ENCODE results near the gene HAPSTR1.

The HAPSTR1 gene

DNA sequence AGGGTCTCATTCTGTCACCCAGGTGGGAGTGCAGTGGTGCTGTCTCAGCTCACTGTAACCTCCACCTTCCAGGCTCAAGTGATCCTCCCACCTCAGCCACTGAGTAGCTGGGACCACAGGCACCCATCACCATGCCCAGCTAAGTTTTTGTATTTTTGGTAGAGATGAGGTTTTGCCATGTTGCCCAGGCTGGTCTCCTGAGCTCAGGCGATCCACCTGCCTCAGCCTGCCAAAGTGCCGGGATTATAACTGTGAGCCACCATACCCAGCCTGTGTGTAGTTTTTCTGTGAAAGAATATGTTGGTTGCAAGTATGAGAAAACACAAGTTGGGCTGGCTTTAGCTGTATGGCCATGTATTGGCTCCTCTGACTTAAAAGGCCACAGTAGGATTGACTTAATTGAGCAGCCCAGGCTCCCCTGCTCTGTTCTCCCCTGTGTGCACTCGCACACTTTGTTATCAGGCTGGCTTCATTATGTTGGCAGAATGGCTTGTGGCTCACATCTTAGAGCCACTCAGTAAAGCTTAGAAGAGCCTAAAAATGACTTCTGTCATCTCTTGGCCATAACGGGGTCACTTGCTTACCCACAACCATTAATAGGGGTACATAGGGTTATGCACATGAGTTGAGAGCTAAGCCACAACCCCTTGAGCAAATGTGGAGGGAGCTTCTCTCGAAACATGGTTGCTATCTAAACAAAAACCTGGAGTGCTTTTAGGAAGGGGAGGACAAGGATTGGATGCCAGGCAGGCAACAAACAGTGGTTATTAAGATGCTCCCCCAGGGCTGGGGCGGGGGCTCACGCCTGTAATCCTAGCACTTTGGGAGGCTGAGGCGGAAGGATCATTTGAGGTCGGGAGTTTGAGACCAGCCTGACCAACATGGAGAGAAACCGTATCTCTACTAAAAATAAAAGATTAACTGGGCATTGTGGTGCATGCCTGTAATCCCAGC is 6.1 kb downstream of the HAPSTR1 start:
- Histone ChIP-seq H3K36me3 (peaks cover 0 to 12% (median 0%) of the 10 kb centered on the region in 3 donors), H3K4me1 (peaks cover 0 to 96% (median 70%) of the 10 kb centered on the region in 4 donors), H3K9me3 (no peaks in the 10 kb centered on the region), H3K4me3 (peak overlapping the region in 1 of 2 donors; percentile 1), H3K27me3 (no peaks in the 10 kb centered on the region), H3K27ac (peak overlapping the region; percentile 20 to 49)
- intact Hi-C loops (cut with DNase I; ENCODE audit: low total_unique reads), result loop anchor here (10.0 kb wide), 1 partner anchor 233 kb away; the partner anchor contains the start of gene CARHSP1
- DNase-seq, result no peak
- TF ChIP-seq, protein P1, sequence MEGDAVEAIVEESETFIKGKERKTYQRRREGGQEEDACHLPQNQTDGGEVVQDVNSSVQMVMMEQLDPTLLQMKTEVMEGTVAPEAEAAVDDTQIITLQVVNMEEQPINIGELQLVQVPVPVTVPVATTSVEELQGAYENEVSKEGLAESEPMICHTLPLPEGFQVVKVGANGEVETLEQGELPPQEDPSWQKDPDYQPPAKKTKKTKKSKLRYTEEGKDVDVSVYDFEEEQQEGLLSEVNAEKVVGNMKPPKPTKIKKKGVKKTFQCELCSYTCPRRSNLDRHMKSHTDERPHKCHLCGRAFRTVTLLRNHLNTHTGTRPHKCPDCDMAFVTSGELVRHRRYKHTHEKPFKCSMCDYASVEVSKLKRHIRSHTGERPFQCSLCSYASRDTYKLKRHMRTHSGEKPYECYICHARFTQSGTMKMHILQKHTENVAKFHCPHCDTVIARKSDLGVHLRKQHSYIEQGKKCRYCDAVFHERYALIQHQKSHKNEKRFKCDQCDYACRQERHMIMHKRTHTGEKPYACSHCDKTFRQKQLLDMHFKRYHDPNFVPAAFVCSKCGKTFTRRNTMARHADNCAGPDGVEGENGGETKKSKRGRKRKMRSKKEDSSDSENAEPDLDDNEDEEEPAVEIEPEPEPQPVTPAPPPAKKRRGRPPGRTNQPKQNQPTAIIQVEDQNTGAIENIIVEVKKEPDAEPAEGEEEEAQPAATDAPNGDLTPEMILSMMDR (IDR thresholded peaks at IDR 0.05), result no peak

DNA sequence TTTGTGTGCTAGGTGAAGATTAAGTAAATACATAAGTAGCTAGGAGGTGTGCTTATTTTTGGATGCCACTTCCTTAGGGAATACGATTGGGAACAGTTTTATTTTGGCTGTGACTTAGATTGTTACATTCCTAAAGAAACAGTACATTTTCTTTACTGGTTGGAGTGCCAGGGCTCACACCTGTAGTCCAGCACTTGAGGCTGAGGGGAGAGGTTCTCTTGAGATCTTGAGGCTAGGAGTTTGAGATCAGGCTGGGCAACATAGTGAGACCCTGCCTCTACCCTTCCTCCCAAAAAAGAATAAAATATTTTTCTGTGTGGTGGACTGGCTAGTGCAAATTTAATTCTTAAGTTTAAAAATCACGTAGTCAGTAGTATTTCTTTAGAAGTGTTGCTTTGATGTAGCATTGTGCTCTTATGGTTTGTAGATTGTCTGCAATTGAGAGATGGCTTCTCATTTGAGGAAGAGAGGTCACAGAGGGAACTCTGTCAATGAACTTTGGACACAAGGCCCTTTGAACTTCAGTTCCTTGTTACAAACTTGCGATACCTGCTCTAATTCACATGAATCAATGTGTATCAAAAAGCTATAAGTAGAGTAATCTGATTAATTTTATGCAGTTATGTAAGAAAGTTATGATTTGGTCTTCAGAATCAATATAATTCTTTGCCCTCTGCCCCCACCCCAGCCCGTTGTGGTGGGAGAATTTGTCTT is 7.1 kb downstream of the HAPSTR1 start:
- H3K4me3 ChIP-seq, result peak overlapping the region in 1 of 2 donors; percentile 1
- peaks cover 0 to 100% (median 77%) of the 10 kb centered on the region in 4 donors for H3K4me1 ChIP-seq
- intact Hi-C loops (cut with DNase I; ENCODE audit: low total_unique reads), result loop anchor here (10.0 kb wide), 1 partner anchor 234 kb away; the partner anchor contains the start of gene CARHSP1
- no peaks in the 10 kb centered on the region for H3K27me3 ChIP-seq
- DNase-seq, result no peak
- peak overlapping the region in 1 of 2 donors; percentile 49 for H3K27ac ChIP-seq
- TF ChIP-seq, protein P1 (IDR thresholded peaks at IDR 0.05), result no peak
- peaks cover 7 to 15% (median 8%) of the 10 kb centered on the region in 3 donors for H3K36me3 ChIP-seq
- H3K9me3 ChIP-seq, result no peaks in the 10 kb centered on the region

DNA sequence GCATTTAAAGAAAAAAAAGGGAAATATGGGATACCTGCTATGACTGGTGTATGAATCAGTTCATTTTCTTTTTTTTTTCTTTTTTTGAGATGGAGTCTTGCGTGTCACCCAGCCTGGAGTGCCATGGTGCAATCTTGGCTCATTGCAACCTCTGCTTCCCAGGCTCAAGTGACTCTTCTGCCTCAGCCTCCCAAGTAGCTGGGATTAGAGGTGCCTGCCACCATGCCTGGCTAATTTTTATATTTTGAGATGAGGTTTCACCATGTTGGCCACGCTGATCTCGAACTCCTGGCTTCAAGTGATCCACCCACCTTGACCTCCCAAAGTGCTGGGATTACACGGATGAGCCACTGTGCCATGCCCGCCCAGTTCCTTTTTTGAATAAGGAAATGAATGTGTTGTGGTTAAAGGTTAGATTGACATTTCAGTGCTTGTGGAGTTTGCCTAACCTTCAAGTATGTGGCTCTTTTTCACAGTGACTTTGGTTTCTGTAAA is 7.7 kb downstream of the HAPSTR1 start:
- Histone ChIP-seq H3K27ac (peak overlapping the region; percentile 29 to 49), H3K27me3 (no peaks in the 10 kb centered on the region), H3K9me3 (no peaks in the 10 kb centered on the region), H3K4me3 (no peak overlapping the region), H3K36me3 (peaks cover 13 to 22% (median 14%) of the 10 kb centered on the region in 3 donors), H3K4me1 (peaks cover 0 to 100% (median 81%) of the 10 kb centered on the region in 4 donors)
- intact Hi-C loops (cut with DNase I; ENCODE audit: low total_unique reads), result loop anchor here (10.0 kb wide), 1 partner anchor 234 kb away; the partner anchor contains the start of gene CARHSP1
- TF ChIP-seq, protein P1 (IDR thresholded peaks at IDR 0.05), result no peak
- no peak for DNase-seq

DNA sequence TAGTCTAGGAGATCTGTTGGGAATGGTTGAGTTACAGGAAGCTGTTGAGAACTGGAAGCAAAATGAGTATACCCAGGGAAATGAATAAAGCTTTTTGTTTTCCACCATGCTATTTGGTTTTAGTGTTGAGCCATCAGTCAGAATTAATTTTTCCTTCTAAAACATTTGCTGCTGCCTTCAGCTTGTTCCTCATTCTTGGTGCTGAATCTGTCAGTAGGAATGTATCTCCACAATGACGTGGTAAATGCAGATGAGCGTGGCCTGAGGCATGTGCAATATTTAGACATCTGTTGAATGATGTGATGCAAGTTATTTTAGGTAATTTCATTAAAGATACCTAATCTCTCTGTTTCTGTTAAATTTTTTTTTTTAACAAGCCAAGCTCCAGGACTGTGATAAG is 10.9 kb downstream of the HAPSTR1 start:
- intact Hi-C loops (cut with DNase I; ENCODE audit: low total_unique reads), result no loop called here
- peaks cover 25 to 30% (median 27%) of the 10 kb centered on the region in 3 donors for H3K36me3 ChIP-seq
- H3K4me1 ChIP-seq, result peaks cover 0 to 100% (median 79%) of the 10 kb centered on the region in 4 donors
- H3K27me3 ChIP-seq, result no peaks in the 10 kb centered on the region
- H3K9me3 ChIP-seq, result no peaks in the 10 kb centered on the region
- H3K4me3 ChIP-seq, result no peak overlapping the region
- TF ChIP-seq, protein P1 (IDR thresholded peaks at IDR 0.05), result no peak
- no peak for DNase-seq
- H3K27ac ChIP-seq, result peak overlapping the region in 1 of 2 donors; percentile 10

DNA sequence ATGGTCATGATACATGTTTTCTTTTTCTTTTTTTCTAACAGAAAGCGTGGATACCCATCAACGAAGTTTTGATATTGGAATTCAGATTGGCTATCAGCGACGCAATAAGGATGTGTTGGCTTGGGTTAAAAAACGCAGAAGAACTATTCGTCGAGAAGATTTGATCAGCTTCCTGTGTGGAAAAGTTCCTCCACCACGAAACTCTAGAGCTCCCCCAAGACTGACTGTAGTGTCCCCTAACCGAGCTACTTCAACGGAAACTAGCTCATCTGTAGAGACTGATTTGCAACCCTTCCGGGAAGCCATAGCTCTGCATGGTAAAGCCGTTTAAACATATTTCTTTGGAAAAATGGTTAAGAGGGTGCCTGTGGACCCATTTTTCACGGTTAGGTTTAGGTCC is 11.5 kb downstream of the HAPSTR1 start:
- DNase-seq, result no peak
- H3K4me1 ChIP-seq, result peaks cover 0 to 100% (median 80%) of the 10 kb centered on the region in 4 donors
- peaks cover 26 to 36% (median 27%) of the 10 kb centered on the region in 3 donors for H3K36me3 ChIP-seq
- H3K27ac ChIP-seq, result no peak overlapping the region
- H3K9me3 ChIP-seq, result no peaks in the 10 kb centered on the region
- H3K27me3 ChIP-seq, result no peaks in the 10 kb centered on the region
- no peak overlapping the region for H3K4me3 ChIP-seq
- intact Hi-C loops (cut with DNase I; ENCODE audit: low total_unique reads), result no loop called here
- TF ChIP-seq, protein P1 (IDR thresholded peaks at IDR 0.05), result no peak
